NCI-H510A treated with DMSO at 0.1 percent for 48 hours (cell line): ENCODE results near the gene PAH.
"Not testable (repeated sequence)": the region's sequence is repeated elsewhere in the genome, so short reads cannot be mapped to it uniquely, and the experiment has no call there.

ENCODE experiments used
- DNase-seq: peaks from one replicate; lab custom pipeline; 2025; lab: John Stamatoyannopoulos, UW

PAH gene

DNA sequence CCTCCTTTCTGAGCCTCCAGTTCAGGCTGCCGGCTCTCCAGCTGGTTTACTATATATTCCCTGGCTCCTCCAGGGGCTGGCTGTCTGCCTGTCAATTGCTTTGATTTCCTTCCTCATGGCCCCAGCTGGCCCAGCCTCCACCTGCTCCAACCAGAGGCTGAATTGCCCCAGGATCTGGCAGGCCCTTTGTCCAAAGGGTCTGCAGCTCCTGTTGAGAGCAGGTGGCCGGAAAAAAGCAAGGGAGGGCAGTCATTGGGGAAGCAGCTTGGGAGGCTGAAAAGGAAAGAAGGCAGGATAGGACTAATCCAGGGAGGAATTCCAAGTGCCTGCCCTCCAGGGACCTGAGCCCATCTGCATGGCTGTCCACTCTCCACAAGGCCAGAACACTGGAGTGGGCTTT lies 25.3 kb downstream of the PAH start:
- no peak for DNase-seq

DNA sequence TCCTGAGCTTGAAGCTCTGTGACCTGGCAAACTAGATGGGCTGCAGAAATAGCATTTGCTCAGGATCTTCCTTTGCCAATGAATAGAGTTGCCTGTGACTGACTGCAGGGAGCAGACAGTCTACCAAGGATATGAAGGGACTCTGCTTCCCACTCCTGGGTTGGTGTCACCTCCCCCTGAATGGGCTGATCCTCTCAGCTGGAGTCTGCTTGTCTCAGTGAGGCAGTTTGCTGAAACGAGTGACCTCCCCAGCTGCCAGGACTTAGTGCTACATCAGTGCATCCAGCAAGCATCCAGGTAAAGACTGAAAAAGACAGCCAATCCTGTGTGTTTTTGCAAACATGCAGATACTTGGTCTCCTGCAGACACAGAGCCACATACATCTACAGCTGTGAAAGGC lies 28.5 kb downstream of the PAH start:
- DNase-seq = no peak

DNA sequence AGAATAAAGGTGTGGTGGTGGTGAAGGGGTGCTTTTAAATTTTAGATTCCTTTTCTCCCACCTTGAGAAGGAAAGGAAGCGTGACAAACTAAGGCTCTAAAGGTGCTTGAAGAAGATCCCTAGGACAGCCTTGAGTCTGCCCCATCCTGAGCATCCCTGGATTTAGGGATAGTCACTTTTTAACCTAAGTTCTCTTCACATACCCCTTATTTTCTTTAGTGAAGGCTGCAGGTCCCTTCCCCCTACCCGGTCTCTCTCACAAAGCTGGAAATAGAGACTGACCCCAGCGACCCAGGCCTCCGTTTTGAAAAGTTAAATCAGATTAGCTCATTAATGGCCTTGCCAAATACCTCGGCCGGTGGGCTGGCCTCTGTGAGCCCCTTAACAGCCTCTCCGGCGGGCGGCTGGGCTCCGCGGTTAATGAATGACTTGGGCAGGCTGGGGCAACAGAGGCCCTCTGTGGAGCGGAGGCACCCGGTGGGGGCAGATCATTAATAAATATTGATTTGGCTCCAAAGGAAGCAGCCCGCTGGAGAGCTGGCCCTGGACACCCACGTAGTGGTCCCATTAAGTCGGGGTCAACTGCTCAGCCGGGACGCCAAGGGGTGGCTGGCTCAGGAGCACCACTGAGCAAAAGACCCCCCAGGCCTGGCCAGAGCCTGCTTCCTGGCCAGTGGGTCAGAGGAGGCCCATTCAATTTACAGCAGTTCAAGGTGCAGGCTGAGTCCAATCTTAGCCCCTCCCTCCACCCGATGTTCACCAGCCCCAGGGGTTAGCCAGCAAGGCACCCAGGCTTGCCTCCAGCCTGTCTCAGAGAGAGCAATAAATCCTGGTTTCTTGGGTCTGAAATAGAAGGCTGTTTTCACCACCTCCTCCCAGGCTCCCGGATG lies 31.8 kb downstream of the PAH start:
- DNase-seq = no peak

DNA sequence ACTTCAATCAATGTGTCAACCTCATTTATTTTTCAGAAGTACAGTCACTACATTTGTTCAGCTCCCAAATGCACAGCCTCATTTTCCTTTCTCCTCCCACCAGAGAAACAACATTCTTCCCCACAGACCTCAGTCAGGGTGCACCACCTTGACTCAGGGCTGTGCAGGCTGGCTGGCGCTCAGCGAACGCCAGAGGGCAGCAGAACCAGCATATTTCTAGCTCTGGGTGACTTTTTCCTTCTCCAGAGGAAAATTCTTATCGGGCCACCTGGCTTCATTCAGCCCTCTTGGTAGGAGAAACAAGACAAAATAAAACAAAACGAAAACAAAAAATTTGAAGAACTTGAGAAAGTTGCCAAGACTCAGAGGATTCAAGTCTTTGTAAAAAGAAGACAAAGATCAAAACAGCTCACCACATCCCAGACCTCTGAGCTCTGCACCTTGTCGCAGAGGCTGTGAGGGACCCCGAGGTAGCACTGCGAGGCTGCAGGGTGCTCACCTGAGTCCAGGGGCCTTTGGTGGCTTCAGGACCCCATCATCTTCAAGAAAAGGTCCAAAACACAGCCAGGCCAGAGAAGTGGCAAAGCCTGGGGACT lies 33.7 kb downstream of the PAH start:
- peak; percentile 82 for DNase-seq

DNA sequence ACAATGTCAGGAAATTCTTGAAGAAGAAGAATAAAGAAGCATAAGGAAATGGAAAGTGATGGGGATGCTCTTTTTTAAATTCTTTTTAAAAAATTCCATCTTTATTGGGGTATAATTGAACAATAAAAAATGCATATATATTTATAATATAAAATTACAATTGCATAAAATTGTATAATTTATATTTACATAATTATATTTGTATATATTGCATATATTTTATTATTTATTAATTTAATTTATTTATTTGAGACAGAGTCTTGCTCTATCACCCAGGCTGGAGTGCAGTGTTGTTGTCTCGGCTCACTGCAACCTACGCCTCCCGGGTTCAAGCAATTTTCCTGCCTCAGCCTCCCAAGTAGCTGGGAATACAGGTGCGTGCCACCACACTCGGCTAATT lies 36.3 kb downstream of the PAH start:
- no peak for DNase-seq

DNA sequence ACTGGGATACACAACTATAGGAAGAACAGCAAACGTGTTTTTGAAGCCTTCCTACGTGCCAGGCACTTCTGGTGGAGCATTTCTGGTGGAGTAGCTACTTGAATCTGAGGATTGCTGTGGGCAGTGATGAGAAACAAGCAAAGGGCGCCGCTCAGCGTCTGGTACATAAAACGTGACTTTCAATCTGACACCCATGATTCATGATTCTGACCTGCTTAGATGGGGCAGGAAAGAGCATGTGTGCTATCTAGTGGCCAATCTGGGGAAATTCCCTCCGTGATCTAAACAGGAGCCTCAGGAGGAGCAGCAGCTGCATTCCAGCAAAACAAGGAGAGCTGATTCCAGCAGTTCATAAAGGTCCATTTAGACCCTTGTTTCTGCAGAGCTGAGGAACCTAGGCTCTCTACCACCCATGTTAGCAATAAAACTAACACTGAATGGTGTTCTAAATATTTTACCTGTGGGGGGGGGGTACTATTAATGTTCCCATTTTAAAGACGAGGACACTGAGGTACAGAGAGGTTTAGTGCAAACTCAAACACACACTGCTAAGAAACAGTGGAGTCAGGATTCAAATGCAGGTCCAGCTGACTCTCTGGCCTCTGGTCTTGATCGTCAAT lies 37.8 kb downstream of the PAH start:
- peak; percentile 93 for DNase-seq

DNA sequence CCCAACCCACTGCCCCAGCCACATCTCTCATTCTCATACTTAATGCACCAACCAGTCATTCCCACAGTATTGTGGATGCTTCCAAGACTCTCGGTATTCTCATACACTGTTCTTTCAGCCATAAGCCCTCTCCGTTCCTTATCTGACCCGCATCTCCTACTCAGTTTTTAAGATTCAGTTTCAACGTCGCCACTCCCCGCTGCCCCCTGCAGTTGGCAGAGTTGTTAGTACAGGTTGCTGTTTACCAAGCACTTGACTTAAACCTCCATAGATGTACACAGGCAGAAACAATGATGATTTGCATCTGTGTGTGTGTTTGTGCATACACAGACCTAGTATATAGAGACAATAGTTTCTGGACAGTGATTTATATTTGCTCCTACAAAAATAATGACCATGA lies 40.2 kb downstream of the PAH start:
- DNase-seq = peak; percentile 55

DNA sequence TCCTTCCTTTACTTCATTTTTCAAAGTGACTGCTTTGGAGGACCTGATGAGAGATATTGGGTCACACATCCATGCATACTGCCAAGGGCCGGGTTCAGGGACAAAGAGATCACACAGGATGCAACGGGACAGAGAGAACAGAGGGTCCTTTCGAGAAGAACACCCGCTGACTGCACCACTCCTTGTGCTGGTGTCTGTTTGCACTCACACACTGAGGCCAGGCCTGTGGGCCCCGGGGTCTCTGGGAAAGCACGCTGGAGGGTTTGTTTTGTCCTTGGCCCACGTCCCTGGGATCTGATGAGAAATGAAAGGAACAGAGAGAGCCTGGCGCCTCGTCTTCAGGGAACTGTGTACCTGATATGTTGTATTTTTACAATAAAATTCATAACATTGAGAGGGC lies 42.2 kb downstream of the PAH start:
- DNase-seq = no peak

DNA sequence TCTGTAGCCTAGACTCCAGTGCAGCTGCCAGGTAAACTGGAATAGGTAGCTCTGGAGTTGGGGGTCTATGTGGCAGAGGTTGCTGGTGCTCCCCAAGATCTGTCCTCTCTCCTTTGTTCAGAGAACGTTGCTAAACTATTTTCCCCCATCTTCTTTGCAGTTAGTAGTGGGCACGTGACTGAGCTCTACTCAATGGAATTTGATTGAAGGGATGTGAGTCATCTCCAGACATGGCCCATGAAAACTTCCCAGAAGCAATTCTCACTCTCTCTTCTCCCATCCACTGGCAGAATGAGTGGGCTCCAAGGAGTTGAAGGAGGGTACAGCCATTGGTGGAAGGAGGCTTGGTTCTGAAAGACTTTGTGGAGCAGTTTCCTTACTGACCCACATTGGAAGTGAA lies 44.0 kb downstream of the PAH start:
- DNase-seq = no peak

DNA sequence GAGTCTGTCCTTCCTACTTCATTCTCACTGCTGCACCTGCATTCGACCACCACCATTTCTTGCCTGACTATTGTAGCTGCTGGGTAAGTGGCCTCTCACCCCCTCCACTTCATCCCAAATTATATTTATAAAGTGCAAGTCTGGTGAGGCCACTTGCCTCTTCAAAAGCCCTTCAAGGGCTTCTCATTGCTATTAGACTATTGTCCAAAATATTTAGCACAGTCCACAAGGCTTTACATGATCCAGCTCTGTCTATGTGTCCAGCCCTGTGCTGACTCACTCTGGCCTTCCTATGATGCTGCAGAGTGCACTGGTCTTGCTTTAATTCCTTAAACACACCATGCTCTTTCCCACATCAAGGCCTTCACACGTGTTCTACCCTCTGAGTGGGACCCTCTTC lies 46.0 kb downstream of the PAH start:
- peak; percentile 9 for DNase-seq

DNA sequence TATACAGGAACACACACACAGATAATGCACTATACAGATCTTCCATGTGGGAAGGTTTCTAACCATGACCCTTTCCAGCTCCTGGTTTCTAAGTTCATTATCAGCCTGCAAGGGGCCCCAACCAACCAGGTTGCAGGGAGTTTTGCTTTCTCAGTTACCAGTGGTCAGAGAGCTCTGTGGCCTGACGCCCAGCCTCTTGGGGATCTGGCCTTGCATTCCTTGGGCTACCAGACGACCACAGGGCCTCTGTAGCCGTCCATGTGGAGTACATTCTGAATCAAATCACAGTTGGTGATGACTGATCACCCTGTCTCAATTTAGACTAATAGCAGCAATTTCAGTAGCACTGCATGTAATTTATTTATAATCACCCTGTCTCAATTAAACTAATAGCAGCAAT lies 47.5 kb downstream of the PAH start:
- no peak for DNase-seq

DNA sequence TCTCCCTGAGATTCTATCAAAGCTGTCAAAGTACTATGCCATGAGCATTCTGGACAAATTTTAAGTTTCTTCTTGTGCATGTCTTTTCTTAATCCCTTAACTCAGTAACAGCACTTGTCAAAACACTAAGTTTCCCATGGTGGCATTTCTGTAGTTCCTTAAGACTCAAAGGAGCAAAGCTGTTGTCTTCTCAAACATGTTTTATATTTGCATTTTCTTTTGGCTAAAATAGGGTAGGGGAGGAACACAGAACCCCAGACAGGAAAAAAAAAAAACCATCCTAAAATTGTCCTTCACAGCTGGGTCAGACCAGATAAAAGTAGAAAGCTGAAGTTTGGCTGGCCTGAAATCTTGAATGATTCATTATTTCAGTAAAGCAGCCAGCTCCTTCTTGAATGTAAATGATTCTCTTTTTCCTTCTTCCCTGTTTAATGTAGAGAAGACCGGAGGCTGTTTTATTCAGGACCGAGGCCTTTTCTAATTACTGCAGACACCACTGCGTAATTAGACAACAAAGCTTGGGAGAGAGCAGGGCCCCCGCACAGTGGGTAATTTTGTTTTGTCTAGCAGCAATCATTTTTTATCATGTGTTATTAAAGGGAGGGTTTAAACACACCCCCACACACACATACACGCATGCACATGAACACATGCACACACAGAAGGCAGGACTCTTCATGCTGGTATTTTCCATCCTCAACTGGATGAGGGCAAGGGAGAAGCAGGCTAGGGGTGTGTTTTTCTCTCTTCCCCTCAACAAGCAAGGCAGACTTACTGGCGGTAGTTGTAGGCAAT lies 51.0 kb downstream of the PAH start:
- no peak for DNase-seq

DNA sequence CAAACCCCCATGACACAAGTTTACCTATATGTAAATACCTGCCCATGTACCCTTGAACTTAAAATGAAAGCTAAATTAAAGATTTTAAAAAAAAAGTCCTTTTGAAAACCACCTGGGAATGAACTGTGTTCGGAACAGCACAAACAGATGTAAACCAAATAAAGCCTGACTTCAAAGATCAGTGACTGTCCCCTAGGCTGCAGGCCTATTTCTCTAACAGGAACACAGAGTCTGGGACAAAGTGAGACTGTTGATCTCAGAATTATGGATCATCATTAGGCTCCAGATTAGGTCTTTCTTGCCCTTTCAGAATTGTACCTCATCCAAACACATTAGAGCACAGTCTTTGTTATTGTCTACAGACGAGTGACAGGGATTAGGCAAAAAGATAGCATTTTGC lies 54.6 kb downstream of the PAH start:
- no peak for DNase-seq

DNA sequence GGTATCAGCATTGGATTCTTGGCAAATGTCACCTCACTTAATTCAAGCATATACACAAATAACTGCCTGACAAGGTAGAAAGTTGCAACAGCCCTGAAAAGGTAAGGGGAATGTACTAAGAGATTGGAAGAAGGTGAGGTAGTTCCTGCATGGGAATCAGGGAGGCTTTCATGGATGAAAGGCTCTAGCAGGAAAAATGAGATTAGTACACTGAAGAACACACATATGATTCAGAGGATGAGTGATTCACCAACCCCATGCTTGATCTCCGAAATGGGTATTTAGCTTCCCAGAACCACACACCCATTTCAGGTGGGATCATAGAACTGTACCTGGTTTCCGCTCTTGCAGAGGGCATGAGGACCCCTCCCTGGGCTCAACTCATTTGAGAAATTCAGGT lies 65.8 kb downstream of the PAH start:
- no peak for DNase-seq

DNA sequence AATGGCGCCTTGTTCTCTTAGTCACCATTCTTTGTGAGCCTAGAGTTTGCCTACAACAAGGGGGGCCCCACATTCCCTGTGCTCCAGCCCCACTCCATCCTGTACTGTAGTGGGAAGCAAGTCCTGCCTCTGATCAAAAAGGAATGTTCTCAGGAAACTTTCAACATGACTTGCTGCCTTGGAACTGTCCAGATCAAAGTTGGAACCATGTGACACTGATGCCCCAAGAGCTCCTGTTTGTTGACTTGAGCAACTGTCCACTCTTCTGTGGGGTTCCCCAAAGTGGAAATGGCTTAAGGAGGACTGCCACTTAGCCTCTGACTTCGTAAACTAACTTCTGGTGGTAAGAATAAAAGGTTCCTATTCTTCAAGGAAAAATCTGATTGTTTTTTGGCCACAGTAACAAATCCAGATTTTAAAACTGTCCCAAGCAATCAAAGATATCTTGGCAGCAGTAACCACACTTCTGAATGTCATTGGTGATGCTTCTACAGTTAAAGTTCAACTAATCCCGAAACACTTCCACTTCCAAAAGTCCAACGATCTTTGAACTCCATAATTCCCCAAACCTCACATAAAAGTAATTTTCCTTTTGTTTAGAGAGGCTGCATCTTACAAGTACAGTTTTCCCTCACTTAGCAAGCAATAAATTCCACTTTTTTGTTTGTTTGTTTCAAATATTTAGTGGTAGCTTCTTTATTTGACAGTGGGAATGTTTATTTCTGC lies 67.2 kb downstream of the PAH start:
- no peak for DNase-seq

DNA sequence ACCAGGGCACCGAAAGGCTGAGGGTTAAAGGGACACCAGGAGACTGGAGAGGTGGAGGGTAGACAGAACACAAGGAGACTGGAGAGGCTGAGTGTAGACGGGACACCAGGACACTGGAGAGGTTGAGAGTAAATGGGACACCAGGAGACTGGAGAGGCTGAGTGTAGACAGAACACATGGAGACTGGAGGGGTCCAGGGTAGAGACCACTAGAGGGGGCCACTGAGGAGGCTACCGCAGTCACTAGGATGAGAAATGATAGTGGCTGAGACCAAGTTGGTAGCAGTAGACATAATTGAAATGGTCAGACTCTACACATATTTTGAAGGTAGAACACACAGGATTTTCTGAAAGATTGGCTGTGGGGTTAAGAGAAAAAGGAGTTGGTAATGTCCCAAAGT lies 68.2 kb downstream of the PAH start:
- DNase-seq = no peak

DNA sequence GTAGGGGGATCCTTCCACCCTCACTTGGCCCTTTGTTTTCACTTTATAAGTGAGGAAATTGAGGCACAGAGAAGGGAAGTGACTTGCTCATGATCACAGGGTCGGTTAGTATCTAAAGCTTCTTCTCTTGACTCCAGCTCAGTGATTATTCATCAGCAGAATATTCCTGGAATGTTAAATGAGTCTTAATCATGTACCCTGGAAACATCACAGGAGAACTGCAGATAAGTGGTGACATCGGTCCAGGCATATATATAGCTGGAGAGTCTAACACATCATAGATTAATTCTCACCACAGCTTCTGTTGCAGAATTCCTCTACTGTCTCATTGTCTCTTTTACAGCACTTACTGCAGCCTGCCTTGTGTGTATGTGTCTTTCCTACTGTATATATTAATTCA lies 69.9 kb downstream of the PAH start:
- no peak for DNase-seq

DNA sequence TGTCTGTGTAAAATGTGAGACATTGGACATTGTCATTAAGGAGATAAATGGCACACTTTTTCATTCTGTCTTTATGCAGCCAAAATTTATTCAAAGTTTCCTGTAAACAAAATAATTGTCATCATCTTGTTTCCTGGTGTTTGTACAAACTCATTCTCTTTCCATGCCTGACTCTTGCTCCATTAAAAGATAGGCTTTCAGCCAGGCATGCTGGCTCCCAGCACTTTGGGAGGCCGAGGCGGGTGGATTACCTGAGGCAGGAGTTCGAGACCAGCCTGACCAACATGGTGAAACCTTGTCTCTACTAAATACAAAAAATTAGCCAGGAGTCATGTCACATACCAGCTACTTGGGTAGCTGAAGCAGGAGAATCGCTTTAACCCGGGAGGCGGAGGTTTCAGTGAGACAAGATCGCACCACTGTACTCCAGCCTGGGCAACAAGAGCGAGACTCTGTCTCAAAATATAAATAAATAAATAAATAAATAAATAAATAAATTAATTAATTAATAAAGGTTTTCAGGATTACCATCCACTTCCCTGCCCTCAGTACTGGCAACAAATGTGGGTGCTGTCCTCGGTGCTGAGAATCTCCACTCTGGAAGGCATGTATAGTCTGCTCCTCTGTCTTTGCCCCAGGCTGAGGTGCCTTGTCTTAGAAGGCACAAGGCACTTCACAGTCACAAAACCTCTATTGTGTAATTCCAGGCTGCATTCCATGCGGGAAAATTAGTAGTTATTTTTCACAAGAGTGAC lies 83.2 kb downstream of the PAH start:
- DNase-seq = no peak

DNA sequence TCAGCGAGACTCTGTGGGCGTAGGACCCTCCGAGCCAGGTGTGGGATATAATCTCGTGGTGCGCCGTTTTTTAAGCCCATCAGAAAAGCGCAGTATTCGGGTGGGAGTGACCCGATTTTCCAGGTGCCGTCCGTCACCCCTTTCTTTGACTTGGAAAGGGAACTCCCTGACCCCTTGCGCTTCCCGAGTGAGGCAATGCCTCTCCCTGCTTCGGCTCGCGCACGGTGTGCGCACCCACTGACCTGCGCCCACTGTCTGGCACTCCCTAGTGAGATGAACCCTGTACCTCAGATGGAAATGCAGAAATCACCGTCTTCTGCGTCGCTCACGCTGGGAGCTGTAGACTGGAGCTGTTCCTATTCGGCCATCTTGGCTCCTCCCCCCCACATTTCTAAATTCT lies 84.2 kb downstream of the PAH start:
- DNase-seq = not testable (repeated sequence)

DNA sequence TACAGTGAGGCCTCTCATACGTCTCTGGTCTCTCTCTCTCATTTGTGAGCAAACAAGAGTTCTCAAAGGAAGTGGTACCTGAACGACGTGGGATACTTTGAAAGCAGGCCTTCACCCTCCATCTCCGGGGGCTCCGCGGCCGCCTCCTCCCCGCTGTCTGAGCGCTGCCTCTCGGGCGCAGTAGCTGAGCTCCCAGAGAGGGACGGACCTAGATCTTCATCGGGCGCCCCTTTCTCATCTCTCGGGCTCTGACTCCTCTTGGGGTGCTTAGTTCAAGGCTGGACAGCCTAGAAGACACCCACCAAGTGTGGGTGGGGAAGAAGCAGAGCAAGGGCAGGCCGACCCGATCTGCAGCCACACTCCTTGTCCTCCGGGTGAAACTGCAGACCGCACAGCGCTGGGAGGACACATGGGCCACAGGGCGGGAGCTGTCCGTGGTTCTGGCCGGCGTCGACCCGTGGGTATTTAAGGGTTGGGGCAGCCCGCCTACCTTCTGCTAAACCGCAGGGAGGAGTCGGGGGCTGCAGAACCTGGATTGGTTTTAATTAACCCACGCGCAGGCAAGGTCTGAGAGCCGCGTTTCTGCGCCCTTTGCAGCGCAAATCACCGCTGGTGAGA lies 92.7 kb downstream of the PAH start:
- DNase-seq = no peak

DNA sequence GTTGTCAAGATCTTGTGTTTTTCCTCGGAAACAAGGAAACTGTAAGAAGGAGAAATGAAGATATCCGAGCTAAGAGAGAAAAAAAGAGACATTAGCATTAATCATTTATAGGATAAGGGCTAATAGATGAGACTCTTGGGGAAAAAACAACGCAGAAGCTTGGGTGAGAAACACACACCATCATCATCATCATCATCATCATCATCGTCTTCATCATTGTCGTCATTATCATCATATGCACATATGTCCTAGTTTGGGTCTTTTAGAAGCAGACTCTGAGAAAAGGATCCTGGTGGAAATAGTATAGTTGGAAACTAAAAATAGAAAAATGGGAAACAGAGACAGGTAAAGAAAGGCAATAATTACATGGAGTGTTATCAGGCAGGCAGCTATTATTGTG lies 95.9 kb downstream of the PAH start:
- DNase-seq = no peak
